OCI-LY1 (cell line): ENCODE data around the gene PSME1.

ENCODE experiments used
- CTCF ChIP-seq: fragments of 200-600 bp; sonication (generic), shearing (Covaris generic); IDR thresholded peaks from 2 replicates; pipeline ENCODE4 v1.5.1; 2017; ENCODE audit warnings: mild to moderate bottlenecking, antibody characterized with exemption, low read length, moderate library complexity, mixed read lengths
- EZH2 ChIP-seq: fragments of 200-600 bp; sonication (generic), shearing (Covaris generic); IDR thresholded peaks from 2 replicates; pipeline ENCODE4 v1.8.0; 2017; ENCODE audit warnings: borderline replicate concordance, mixed run types, mild to moderate bottlenecking, antibody characterized with exemption, low read length, moderate library complexity, mixed read lengths

DNA sequence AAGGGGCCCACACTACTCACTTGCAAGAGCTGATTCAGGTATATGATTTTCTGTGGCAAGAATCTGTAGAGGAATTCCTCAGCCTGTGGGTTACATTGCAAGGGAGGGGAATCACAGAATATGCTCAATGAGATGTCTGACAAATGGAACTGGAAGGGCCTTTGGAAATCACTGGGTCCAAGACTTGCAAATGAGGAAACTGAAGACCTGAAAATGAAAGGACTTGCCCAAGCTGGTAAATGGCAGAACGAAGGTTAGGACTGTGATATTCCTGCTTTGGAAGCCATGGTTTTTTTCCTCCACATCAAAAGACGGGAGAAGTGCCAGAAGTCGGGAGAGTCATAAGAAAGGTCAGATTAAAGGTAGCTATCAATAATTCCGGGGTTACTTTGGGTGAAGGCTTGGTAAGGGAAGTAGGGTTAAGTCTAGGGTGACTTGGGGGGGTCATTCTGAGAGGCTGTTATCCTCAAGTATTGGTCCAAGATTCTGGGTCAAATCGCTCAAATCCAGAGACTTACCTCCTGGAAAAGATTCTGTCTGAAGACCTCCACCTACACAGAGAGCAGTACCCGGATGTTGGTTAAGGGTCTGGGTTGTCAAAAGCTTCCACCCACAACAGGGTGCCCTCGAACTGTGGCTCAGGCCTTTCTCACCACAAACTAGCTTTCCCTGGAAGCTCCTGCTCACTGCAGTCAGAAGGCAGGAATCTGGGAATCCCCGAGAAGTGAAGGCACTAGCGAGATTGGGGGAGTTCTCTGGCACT lies 9.9 kb downstream of the PSME1 start:
- TF ChIP-seq CTCF (no peak), EZH2 (no peak)
